Measurements from ENCODE around the gene UPF1.

UPF1 gene

GRCh38 chr19:18852648-18853047 is 20.9 kb downstream of the UPF1 start:
- POLR2A ChIA-PET, result no interaction called here
- peaks cover 8 to 99% of the 10 kb centered on the region in 2 experiments; a peak in 2 of 3 replicates for H3K36me3 ChIP-seq (ENCODE audit: control insufficient read depth in 2 of 2, insufficient read depth in 1 of 2, low read length in 2 of 2)

GRCh38 chr19:18853755-18854427 is 22.1 kb downstream of the UPF1 start:
- POLR2A ChIA-PET, result no interaction called here
- CTCF ChIA-PET, result interaction anchor here (0.6 to 0.7 kb wide), 2 partner anchors 318 to 383 kb away, joined by 3 to 5 read pairs; no protein-coding TSS in a partner anchor
- Histone ChIP-seq H3K4me3 (ENCODE audit: low read depth, low read length) (no peak overlapping the region), H3K36me3 (ENCODE audit: control insufficient read depth in 2 of 2, insufficient read depth in 1 of 2, low read length in 2 of 2) (peaks cover 8 to 99% of the 10 kb centered on the region in 2 experiments; a peak in 2 of 3 replicates), H3K4me1 (ENCODE audit: control insufficient read depth, insufficient read depth, low read length) (no peaks in the 10 kb centered on the region), H3K27ac (ENCODE audit: extremely low read depth, low read depth, low read length) (no peak overlapping the region), H3K9me3 (ENCODE audit: control insufficient read depth, insufficient read depth, low read depth, low read length) (no peaks in the 10 kb centered on the region)
- no peak for TF ChIP-seq ZNF658 (tag by site-specific recombination; IDR thresholded peaks at IDR 0.05)
- no peak for TF ChIP-seq ZXDB (tag by site-specific recombination; IDR thresholded peaks at IDR 0.05)
- TF ChIP-seq ZNF2 (tag by site-specific recombination; IDR thresholded peaks at IDR 0.05), result no peak
- TF ChIP-seq SP2 (tag by site-specific recombination; IDR thresholded peaks at IDR 0.05), result no peak
- no peak for TF ChIP-seq ZNF223 (tag by site-specific recombination; IDR thresholded peaks at IDR 0.05)
- TF ChIP-seq, protein P1, sequence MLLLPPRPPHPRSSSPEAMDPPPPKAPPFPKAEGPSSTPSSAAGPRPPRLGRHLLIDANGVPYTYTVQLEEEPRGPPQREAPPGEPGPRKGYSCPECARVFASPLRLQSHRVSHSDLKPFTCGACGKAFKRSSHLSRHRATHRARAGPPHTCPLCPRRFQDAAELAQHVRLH (tag by site-specific recombination; IDR thresholded peaks at IDR 0.05), result no peak
- TF ChIP-seq ZBTB7A (tag by site-specific recombination; IDR thresholded peaks at IDR 0.05; ENCODE audit: low read depth), result no peak
- TF ChIP-seq, protein P2, sequence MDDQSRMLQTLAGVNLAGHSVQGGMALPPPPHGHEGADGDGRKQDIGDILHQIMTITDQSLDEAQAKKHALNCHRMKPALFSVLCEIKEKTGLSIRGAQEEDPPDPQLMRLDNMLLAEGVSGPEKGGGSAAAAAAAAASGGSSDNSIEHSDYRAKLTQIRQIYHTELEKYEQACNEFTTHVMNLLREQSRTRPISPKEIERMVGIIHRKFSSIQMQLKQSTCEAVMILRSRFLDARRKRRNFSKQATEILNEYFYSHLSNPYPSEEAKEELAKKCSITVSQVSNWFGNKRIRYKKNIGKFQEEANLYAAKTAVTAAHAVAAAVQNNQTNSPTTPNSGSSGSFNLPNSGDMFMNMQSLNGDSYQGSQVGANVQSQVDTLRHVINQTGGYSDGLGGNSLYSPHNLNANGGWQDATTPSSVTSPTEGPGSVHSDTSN (CRISPR knock-in tag; IDR thresholded peaks at IDR 0.05), result no peak

More at GRCh38 chr19:18852648-18853047, 20.9 kb downstream of the UPF1 start:
- Histone ChIP-seq H3K4me3 (ENCODE audit: low read depth, low read length) (no peak overlapping the region), H3K4me1 (ENCODE audit: control insufficient read depth, insufficient read depth, low read length) (no peaks in the 10 kb centered on the region), H3K9me3 (ENCODE audit: control insufficient read depth, insufficient read depth, low read depth, low read length) (no peaks in the 10 kb centered on the region), H3K27ac (ENCODE audit: extremely low read depth, low read depth, low read length) (no peak overlapping the region)
- no peak for TF ChIP-seq ZNF623 (tag by site-specific recombination; IDR thresholded peaks at IDR 0.05)
- no peak for TF ChIP-seq PATZ1 (tag by site-specific recombination; IDR thresholded peaks at IDR 0.05)
- no peak for TF ChIP-seq ZNF26 (tag by site-specific recombination; IDR thresholded peaks at IDR 0.05)
- no peak for TF ChIP-seq ZNF10 (tag by site-specific recombination; IDR thresholded peaks at IDR 0.05)
- no peak for TF ChIP-seq SCRT2 (tag by site-specific recombination; IDR thresholded peaks at IDR 0.05)
- no peak for TF ChIP-seq ZNF292 (tag by site-specific recombination; IDR thresholded peaks at IDR 0.05; ENCODE audit: borderline replicate concordance, low read depth)
- TF ChIP-seq HOXA7 (CRISPR knock-in tag; IDR thresholded peaks at IDR 0.05; ENCODE audit: borderline replicate concordance), result no peak
- no peak for TF ChIP-seq ZBTB21 (tag by site-specific recombination; IDR thresholded peaks at IDR 0.05)
- TF ChIP-seq ZNF133 (tag by site-specific recombination; IDR thresholded peaks at IDR 0.05), result no peak
- no peak for TF ChIP-seq ZNF670 (tag by site-specific recombination; IDR thresholded peaks at IDR 0.05; ENCODE audit: low read depth)
- TF ChIP-seq ZNF626 (tag by site-specific recombination; IDR thresholded peaks at IDR 0.05), result no peak
- no peak for TF ChIP-seq ZNF645 (tag by site-specific recombination; IDR thresholded peaks at IDR 0.05)
- no peak for TF ChIP-seq ZBTB7A (tag by site-specific recombination; IDR thresholded peaks at IDR 0.05; ENCODE audit: low read depth)
- TF ChIP-seq ZNF777 (tag by site-specific recombination; IDR thresholded peaks at IDR 0.05; ENCODE audit: borderline replicate concordance), result no peak
- TF ChIP-seq ZNF223 (tag by site-specific recombination; IDR thresholded peaks at IDR 0.05), result no peak
- TF ChIP-seq ZNF768 (tag by site-specific recombination; IDR thresholded peaks at IDR 0.05), result no peak
- TF ChIP-seq, protein P3, sequence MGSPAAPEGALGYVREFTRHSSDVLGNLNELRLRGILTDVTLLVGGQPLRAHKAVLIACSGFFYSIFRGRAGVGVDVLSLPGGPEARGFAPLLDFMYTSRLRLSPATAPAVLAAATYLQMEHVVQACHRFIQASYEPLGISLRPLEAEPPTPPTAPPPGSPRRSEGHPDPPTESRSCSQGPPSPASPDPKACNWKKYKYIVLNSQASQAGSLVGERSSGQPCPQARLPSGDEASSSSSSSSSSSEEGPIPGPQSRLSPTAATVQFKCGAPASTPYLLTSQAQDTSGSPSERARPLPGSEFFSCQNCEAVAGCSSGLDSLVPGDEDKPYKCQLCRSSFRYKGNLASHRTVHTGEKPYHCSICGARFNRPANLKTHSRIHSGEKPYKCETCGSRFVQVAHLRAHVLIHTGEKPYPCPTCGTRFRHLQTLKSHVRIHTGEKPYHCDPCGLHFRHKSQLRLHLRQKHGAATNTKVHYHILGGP (tag by site-specific recombination; IDR thresholded peaks at IDR 0.05), result no peak
- no peak for TF ChIP-seq ZNF248 (tag by site-specific recombination; IDR thresholded peaks at IDR 0.05)
- TF ChIP-seq SALL2 (tag by site-specific recombination; IDR thresholded peaks at IDR 0.05; ENCODE audit: borderline replicate concordance), result no peak
- CTCF ChIA-PET, result no interaction called here

Measured in HEK293 (cell line).